Adipose tissue (tissue), 3 donors: ENCODE measurements around the gene GNAQ. TPM values are rescaled to one million over a fixed set of nuclear protein-coding genes. Genes with fewer than 3 reads are reported as not detected.

ENCODE experiments used
- H3K27ac ChIP-seq: one replicate; pipeline ENCODE4 v1.5.1; 2013; ENCODE audit warnings: low read depth, low read length
- WGBS, 3 donors: extraction: QIAGEN DNeasy Blood & Tissue Kit; methylation state at CpG; one replicate each; pipeline ENCODE4 v1.1.7; 2013; 5-methylcytosine and 5-hydroxymethylcytosine counted together
- polyA plus RNA-seq, 3 donors: library from polyadenylated mRNA; stranded (reverse); fragments of 200-250 nt; gene quantifications; one replicate each; pipeline ENCODE4 v1.2.3, GENCODE V29; 2013
- donor health status: healthy with polysubstance abuse.
- donor health status: Bipolar disorder and iron deficiency.
- donor health status: healthy.

Gene GNAQ
- polyA plus RNA-seq, 3 donors: 6.3 to 24.9 (median 16.8) TPM

DNA sequence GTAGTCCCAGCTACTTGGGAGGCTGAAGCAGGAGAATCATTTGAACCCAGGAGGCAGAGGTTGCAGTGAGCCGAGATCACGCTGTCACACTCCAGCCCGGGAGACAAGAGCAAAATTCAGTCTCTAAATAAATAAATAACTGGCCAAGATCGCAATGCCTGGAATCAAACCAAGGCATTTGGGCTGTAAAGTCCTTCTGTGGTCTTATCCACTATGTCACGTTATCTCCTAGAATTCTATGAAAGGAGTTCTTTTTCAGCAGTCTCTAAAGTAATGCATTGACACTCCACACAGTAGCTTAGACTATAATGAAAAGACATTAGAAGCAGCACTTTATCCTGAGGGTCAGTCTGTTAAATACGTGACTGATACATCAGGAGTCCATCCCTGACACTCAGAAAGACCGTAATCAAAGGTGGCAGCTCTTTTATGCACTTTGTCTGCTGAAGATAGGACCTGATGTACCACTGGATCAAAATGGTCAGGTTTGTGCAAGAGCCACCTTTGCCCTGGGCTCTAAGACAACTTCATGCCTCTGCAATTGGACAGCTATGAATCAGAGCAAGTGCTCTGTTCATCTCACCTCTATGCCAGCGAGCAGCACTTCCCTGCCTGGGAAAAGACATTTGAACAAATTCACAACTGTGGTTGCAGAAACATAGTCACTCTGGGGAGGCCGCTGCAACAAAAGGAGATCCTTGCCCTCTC, 351.8 kb downstream of the GNAQ start:
- H3K27ac ChIP-seq: no peak overlapping the region
- 80 to 82% (median 81%) methylated on average over 9 of the region's 9 CpGs for WGBS, 3 donors

- no peak overlapping the region for H3K27ac ChIP-seq
- 37 to 68% (median 41%) methylated on average over 2 of the region's 2 CpGs for WGBS, 3 donors
Observed at GRCh38 chr9:77679088-77679487, 352.5 kb downstream of the GNAQ start.

- no peak overlapping the region for H3K27ac ChIP-seq
- WGBS, 3 donors: 69 to 77% (median 72%) methylated on average over 7 of the region's 7 CpGs
Observed at GRCh38 chr9:77677957-77678535, 353.6 kb downstream of the GNAQ start.

DNA sequence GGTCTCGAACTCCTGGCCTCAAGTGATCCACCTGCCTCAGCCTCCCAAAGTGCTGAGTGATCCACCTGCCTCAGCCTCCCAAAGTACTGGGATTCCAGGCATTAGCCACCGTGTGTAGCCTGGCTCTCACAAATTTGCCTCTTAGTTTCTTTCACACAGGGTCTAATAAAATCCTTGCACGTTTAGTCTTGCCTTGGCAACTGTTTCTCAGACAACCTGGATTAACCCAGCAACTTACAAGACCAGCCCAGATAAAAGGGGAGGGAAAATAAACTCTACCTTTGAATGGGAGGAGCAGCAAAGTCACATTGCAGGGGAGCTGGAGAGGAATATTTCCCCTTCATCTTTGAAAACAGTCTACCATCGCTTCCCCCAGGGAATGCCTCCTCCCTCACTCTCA, 354.2 kb downstream of the GNAQ start:
- WGBS, 3 donors: 79 to 90% (median 82%) methylated on average over 4 of the region's 4 CpGs
- H3K27ac ChIP-seq: no peak overlapping the region

DNA sequence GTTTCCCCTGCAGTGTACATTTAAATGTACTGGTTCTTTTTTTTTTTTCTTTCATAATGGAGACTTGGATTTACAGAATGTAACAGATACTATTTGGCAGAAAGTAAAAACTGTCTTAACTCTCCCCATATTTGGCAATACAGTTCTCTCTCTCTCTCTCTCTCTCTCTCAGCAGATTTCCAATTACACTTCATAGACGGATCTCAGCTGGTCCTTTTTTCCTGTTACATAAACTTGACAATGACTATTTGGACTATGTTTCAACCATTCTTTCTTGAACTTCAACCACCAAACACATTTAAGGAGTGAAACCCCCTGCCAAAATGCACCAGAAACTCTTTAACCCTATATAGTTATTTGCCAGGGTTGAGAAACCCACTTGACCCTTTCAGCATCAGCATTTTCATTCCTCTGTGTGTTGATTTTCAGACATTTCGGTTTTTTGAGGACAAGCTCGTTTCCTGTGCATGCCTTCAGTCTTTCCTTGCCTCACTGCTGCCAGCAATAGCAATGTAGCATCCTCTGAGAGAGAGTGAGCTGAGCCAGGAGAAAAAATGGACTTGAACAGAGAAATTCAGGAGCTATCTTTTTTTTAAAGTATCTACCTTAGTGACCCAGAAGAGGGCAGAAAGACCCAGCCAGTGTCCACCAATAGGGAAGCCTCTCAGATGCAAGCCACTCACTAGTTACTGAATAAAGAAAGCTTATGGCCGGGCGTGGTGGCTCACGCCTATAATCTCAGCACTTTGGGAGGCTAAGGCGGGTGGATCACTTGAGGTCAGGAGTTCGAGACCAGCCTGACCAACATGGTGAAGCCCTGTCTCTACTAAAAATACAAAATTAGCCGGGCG, 357.4 kb downstream of the GNAQ start:
- WGBS, 3 donors: 72 to 83% (median 78%) methylated on average over 10 of the region's 10 CpGs
- H3K27ac ChIP-seq: no peak overlapping the region

GRCh38 chr9:77672183-77672582, 359.4 kb downstream of the GNAQ start:
- WGBS, 3 donors: 57 to 69% (median 67%) methylated on average over 4 of the region's 4 CpGs

GRCh38 chr9:77667151-77667550, 364.5 kb downstream of the GNAQ start:
- WGBS, 3 donors: 31 to 94% (median 80%) methylated on average over 1 of the region's 1 CpG
- no peak overlapping the region for H3K27ac ChIP-seq

More at GRCh38 chr9:77672183-77672582, 359.4 kb downstream of the GNAQ start:
- no peak overlapping the region for H3K27ac ChIP-seq

Other genes starting within 250 kb of the GNAQ start
- gene CEP78, start 204.3 kb upstream of the GNAQ start, polyA plus RNA-seq: 1 to 10 TPM; 2.3 to 7.0 (median 3.2) TPM